ENCODE measurements around the gene RASA3. TPM values are rescaled to one million over a fixed set of nuclear protein-coding genes. Genes with fewer than 3 reads are reported as not detected.

Gene RASA3
- total RNA-seq, 1 donor from 2014 or later, result 2.9 TPM

- H3K27me3 Mint-ChIP-seq (ENCODE audit: insufficient read depth, low read depth), result peaks cover 8% of the 10 kb centered on the region
- H3K27ac ChIP-seq, result no peak overlapping the region
- no peaks in the 10 kb centered on the region for H3F3A ChIP-seq (ENCODE audit: low read depth)
- no peak overlapping the region for H3K27ac Mint-ChIP-seq
- no peak for DNase-seq (ENCODE audit: low spot score)
- no peaks in the 10 kb centered on the region for H3K36me3 ChIP-seq
- H3K9me3 ChIP-seq (ENCODE audit: low read depth), result peaks cover 2% of the 10 kb centered on the region
- peak overlapping the region; percentile 56 for H2AFZ ChIP-seq (replicated peaks)
- H3K9me3 Mint-ChIP-seq, result peaks cover 5% of the 10 kb centered on the region
- H3K27me3 ChIP-seq, result no peaks in the 10 kb centered on the region
- H3K4me1 ChIP-seq, result no peaks in the 10 kb centered on the region
- H3K4me1 Mint-ChIP-seq, result peaks cover 31% of the 10 kb centered on the region
- H3K4me2 ChIP-seq, result no peak overlapping the region
- no peaks in the 10 kb centered on the region for H4K20me1 ChIP-seq (ENCODE audit: low read depth)
- no peaks in the 10 kb centered on the region for H3K79me2 ChIP-seq (ENCODE audit: low read depth)
- H3K9ac ChIP-seq, result no peak overlapping the region
- H3K4me3 Mint-ChIP-seq, result no peak overlapping the region
- H3K36me3 Mint-ChIP-seq, result no peaks in the 10 kb centered on the region
- TF ChIP-seq CTCF (IDR thresholded peaks at IDR 0.05) (no peak), EZH2 (IDR thresholded peaks at IDR 0.05) (no peak), EZH2phosphoT487 (IDR thresholded peaks at IDR 0.05) (no peak)
- H3K4me3 ChIP-seq, result no peak overlapping the region
Observed at GRCh38 chr13:114167885-114168284, 35.5 kb upstream of the RASA3 start.

GRCh38 chr13:114167426-114167825, 35.0 kb upstream of the RASA3 start:
- no peak overlapping the region for H3K9ac ChIP-seq
- H3K4me1 ChIP-seq, result no peaks in the 10 kb centered on the region
- peak overlapping the region; percentile 56 for H2AFZ ChIP-seq (replicated peaks)
- H3K36me3 ChIP-seq, result no peaks in the 10 kb centered on the region
- H3K4me3 Mint-ChIP-seq, result peak overlapping the region; percentile 9
- no peaks in the 10 kb centered on the region for H4K20me1 ChIP-seq (ENCODE audit: low read depth)
- no peaks in the 10 kb centered on the region for H3K79me2 ChIP-seq (ENCODE audit: low read depth)
- H3K4me2 ChIP-seq, result no peak overlapping the region
- H3K27me3 ChIP-seq, result no peaks in the 10 kb centered on the region
- no peak overlapping the region for H3K27ac ChIP-seq
- DNase-seq (ENCODE audit: low spot score), result no peak
- peak overlapping the region; percentile 23 for H3K27ac Mint-ChIP-seq
- peaks cover 3% of the 10 kb centered on the region for H3K9me3 Mint-ChIP-seq
- peaks cover 12% of the 10 kb centered on the region for H3K27me3 Mint-ChIP-seq (ENCODE audit: insufficient read depth, low read depth)
- H3K4me1 Mint-ChIP-seq, result peaks cover 35% of the 10 kb centered on the region
- TF ChIP-seq EZH2phosphoT487 (IDR thresholded peaks at IDR 0.05) (no peak), CTCF (IDR thresholded peaks at IDR 0.05) (no peak), EZH2 (IDR thresholded peaks at IDR 0.05) (no peak)
- no peaks in the 10 kb centered on the region for H3K36me3 Mint-ChIP-seq
- no peak overlapping the region for H3K4me3 ChIP-seq
- H3K9me3 ChIP-seq (ENCODE audit: low read depth), result no peaks in the 10 kb centered on the region
- no peaks in the 10 kb centered on the region for H3F3A ChIP-seq (ENCODE audit: low read depth)

DNA sequence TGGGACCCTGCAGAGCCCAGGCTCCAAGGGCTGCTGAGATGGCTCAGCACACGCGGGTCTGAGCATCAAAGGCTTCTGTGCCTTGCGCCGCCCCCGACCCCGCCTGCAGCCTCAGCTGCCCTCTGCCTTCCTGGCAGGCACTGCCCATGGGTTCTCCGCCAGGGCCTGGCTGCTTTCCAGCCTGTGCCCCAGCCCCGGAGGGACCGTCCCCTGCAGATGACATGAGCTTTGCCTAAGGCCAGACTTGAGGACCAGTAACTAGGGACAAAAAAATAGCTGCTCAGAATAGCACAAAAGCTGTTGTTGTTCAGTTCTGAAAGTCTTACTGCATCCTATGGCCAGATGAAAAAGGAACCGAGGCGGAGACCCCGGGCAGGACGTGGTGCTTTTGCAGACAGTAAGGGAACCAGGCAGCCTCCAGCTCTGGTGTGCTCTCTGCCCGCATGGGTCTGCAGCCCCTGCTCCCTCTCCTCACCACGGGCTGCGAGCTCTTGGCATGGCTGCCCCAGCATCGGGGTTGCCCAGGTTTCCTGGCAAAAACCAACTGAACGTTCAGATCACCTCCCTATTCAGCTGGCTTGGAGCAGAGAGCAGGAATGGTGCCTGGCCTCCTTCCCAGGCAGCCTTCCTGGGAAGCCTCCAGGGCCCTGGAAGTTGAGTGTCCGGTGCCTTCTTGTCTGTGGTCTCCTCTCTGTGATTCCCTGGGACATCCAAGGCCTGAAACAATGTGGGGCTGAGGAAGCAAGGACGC, 34.1 kb upstream of the RASA3 start:
- no peak for DNase-seq (ENCODE audit: low spot score)
- no peaks in the 10 kb centered on the region for H3F3A ChIP-seq (ENCODE audit: low read depth)
- no peaks in the 10 kb centered on the region for H3K4me1 ChIP-seq
- no peak overlapping the region for H3K9ac ChIP-seq
- H3K9me3 ChIP-seq (ENCODE audit: low read depth), result no peaks in the 10 kb centered on the region
- no peaks in the 10 kb centered on the region for H3K36me3 Mint-ChIP-seq
- no peak overlapping the region for H3K4me3 ChIP-seq
- H2AFZ ChIP-seq (replicated peaks), result peak overlapping the region; percentile 56
- H3K27me3 ChIP-seq, result no peaks in the 10 kb centered on the region
- no peaks in the 10 kb centered on the region for H3K36me3 ChIP-seq
- H3K4me1 Mint-ChIP-seq, result peaks cover 39% of the 10 kb centered on the region
- no peaks in the 10 kb centered on the region for H4K20me1 ChIP-seq (ENCODE audit: low read depth)
- H3K4me3 Mint-ChIP-seq, result no peak overlapping the region
- peak overlapping the region; percentile 72 for H3K27ac Mint-ChIP-seq
- TF ChIP-seq EZH2phosphoT487 (IDR thresholded peaks at IDR 0.05), result no peak
- no peak for TF ChIP-seq EZH2 (IDR thresholded peaks at IDR 0.05)
- TF ChIP-seq CTCF (IDR thresholded peaks at IDR 0.05), result no peak
- H3K27me3 Mint-ChIP-seq (ENCODE audit: insufficient read depth, low read depth), result peaks cover 11% of the 10 kb centered on the region
- H3K79me2 ChIP-seq (ENCODE audit: low read depth), result no peaks in the 10 kb centered on the region
- no peak overlapping the region for H3K4me2 ChIP-seq
- peaks cover 3% of the 10 kb centered on the region for H3K9me3 Mint-ChIP-seq
- H3K27ac ChIP-seq, result no peak overlapping the region

All from neural progenitor cell (in vitro differentiated cells).